ENCODE data around the gene HLCS. TPM values are rescaled to one million over a fixed set of nuclear protein-coding genes. Genes with fewer than 3 reads are reported as not detected.
"Not testable (repeated sequence)": the region's sequence is repeated elsewhere in the genome, so short reads cannot be mapped to it uniquely, and the experiment has no call there.

HLCS gene
- total RNA-seq, 1 donor from 2014 or later = 25.0 TPM

DNA sequence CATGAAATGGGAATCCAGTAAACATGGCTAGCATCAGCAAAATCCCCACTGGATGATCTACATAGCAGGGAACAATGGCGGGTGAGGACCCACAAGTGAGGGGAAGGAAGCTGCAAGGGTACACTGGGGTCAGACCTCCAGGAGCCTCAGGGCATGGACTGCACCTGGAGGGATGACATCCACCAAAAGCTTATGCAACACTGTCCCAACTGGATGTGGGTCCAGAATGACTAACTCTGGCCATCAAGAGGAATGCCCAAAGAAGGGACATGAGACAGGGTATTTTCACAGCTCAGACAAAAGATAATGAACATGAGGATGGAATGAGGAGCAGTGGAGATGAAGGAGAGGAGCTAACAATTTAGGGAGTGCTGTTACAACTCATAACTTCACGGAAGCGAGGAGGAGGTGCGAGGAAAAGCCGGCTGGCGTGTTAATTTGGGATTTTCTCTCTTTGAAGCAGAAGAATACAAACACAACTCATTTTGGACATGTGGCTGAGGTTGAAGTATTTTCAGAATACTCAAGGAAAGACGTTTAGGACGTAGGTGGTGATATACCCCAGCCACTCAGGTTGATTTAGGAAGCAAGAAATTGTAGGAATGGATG is 5.7 kb downstream of the HLCS start:
- H3K9me3 Mint-ChIP-seq = no peaks in the 10 kb centered on the region
- no peak overlapping the region for H3K27ac Mint-ChIP-seq
- H3K4me1 Mint-ChIP-seq = peaks cover 13% of the 10 kb centered on the region
- H3K36me3 Mint-ChIP-seq = peaks cover 4% of the 10 kb centered on the region
- Histone ChIP-seq H3K79me2 (ENCODE audit: low read depth) (no peaks in the 10 kb centered on the region), H3K4me3 (no peak overlapping the region), H3K27me3 (no peaks in the 10 kb centered on the region), H3K36me3 (no peaks in the 10 kb centered on the region), H3K9me3 (ENCODE audit: low read depth) (no peaks in the 10 kb centered on the region), H3F3A (ENCODE audit: low read depth) (peaks cover 9% of the 10 kb centered on the region), H4K20me1 (ENCODE audit: low read depth) (no peaks in the 10 kb centered on the region), H2AFZ (replicated peaks) (no peak overlapping the region), H3K4me2 (no peak overlapping the region), H3K27ac (no peak overlapping the region), H3K4me1 (no peaks in the 10 kb centered on the region), H3K9ac (no peak overlapping the region)
- no peak for DNase-seq (ENCODE audit: low spot score)
- peaks cover 7% of the 10 kb centered on the region for H3K27me3 Mint-ChIP-seq (ENCODE audit: insufficient read depth, low read depth)
- TF ChIP-seq EZH2phosphoT487 (IDR thresholded peaks at IDR 0.05) (no peak), EZH2 (IDR thresholded peaks at IDR 0.05) (no peak)
- TF ChIP-seq, protein P1, sequence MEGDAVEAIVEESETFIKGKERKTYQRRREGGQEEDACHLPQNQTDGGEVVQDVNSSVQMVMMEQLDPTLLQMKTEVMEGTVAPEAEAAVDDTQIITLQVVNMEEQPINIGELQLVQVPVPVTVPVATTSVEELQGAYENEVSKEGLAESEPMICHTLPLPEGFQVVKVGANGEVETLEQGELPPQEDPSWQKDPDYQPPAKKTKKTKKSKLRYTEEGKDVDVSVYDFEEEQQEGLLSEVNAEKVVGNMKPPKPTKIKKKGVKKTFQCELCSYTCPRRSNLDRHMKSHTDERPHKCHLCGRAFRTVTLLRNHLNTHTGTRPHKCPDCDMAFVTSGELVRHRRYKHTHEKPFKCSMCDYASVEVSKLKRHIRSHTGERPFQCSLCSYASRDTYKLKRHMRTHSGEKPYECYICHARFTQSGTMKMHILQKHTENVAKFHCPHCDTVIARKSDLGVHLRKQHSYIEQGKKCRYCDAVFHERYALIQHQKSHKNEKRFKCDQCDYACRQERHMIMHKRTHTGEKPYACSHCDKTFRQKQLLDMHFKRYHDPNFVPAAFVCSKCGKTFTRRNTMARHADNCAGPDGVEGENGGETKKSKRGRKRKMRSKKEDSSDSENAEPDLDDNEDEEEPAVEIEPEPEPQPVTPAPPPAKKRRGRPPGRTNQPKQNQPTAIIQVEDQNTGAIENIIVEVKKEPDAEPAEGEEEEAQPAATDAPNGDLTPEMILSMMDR (IDR thresholded peaks at IDR 0.05) = no peak
- no peak overlapping the region for H3K4me3 Mint-ChIP-seq

DNA sequence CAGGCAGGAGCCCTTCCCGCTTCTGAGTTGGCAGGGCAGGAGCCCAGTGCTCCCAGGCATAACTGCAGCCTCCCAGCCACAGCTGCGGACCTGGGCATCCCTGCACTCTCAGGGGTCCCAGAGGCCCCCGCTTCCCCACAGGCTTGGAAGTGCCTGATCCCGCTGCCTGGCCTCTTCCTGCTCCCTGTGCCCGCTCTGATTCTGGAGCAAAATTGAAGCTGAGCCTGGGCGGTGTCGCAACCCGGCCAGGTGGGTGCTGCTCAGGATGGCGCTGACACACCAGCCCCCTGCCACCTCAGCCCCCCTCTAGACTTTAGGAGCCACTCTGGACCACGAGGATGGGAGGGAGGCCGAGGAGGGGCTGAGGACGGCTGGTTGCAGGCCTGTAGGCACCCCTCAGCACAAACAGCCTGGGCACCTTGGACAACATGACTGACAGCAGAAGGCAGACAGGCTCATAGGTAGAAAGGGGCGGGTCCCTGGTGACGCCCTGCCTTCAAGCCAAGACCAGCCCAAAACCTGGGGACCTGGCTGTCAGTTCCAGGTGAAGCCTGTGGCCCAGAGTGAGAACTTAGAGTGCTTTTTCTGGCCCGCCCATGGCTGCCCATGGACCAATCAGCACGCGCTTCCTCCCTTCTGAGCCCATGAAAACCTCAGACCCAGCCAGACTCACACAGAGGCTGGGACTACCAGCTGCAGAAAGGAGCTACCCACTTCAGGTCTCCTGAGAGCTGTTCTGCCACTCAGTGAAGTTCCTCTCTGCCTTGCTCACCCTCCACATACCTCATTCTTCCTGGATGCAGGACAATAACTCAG is 7.2 kb downstream of the HLCS start:
- Histone ChIP-seq H3K4me3 (no peak overlapping the region), H3K36me3 (no peaks in the 10 kb centered on the region), H4K20me1 (ENCODE audit: low read depth) (no peaks in the 10 kb centered on the region), H3K4me1 (no peaks in the 10 kb centered on the region), H3K9me3 (ENCODE audit: low read depth) (no peaks in the 10 kb centered on the region), H2AFZ (replicated peaks) (no peak overlapping the region), H3K27me3 (no peaks in the 10 kb centered on the region), H3F3A (ENCODE audit: low read depth) (no peaks in the 10 kb centered on the region), H3K79me2 (ENCODE audit: low read depth) (no peaks in the 10 kb centered on the region), H3K9ac (no peak overlapping the region), H3K27ac (no peak overlapping the region), H3K4me2 (no peak overlapping the region)
- Mint-ChIP-seq H3K27me3 (ENCODE audit: insufficient read depth, low read depth) (peaks cover 5% of the 10 kb centered on the region), H3K4me3 (no peak overlapping the region), H3K9me3 (no peaks in the 10 kb centered on the region), H3K4me1 (peaks cover 3% of the 10 kb centered on the region), H3K36me3 (peaks cover 4% of the 10 kb centered on the region), H3K27ac (no peak overlapping the region)
- TF ChIP-seq EZH2phosphoT487 (IDR thresholded peaks at IDR 0.05) = no peak
- TF ChIP-seq, protein P1 (IDR thresholded peaks at IDR 0.05) = no peak
- TF ChIP-seq EZH2 (IDR thresholded peaks at IDR 0.05) = no peak
- DNase-seq (ENCODE audit: low spot score) = no peak

DNA sequence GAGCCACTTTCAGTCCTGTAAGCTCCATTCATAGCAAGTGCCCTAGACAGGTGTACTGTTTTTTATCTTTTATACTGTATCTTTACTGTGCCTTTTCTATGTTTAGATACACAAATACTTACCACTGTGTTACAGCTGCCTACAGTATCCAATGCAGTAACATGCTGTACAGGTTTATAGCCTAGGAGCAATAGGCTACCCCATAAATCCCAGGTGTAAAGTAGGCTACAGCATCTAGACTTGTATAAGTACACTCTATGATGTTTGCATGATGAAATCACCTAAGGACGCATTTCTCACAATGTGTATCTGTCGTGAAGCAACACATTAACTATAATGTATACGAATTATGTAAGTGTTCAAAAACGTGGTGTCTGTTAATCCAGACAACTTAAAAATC is 10.7 kb downstream of the HLCS start:
- no peak for DNase-seq (ENCODE audit: low spot score)
- H3K4me3 Mint-ChIP-seq = no peak overlapping the region
- H3F3A ChIP-seq (ENCODE audit: low read depth) = no peaks in the 10 kb centered on the region
- no peaks in the 10 kb centered on the region for H3K79me2 ChIP-seq (ENCODE audit: low read depth)
- H3K36me3 ChIP-seq = no peaks in the 10 kb centered on the region
- no peak overlapping the region for H2AFZ ChIP-seq (replicated peaks)
- no peaks in the 10 kb centered on the region for H3K27me3 ChIP-seq
- H3K9ac ChIP-seq = no peak overlapping the region
- TF ChIP-seq, protein P1 (IDR thresholded peaks at IDR 0.05) = no peak
- no peak for TF ChIP-seq EZH2phosphoT487 (IDR thresholded peaks at IDR 0.05)
- no peak for TF ChIP-seq EZH2 (IDR thresholded peaks at IDR 0.05)
- no peaks in the 10 kb centered on the region for H3K9me3 ChIP-seq (ENCODE audit: low read depth)
- peaks cover 4% of the 10 kb centered on the region for H3K36me3 Mint-ChIP-seq
- H3K4me1 Mint-ChIP-seq = peaks cover 3% of the 10 kb centered on the region
- H3K27ac Mint-ChIP-seq = no peak overlapping the region
- peaks cover 5% of the 10 kb centered on the region for H3K27me3 Mint-ChIP-seq (ENCODE audit: insufficient read depth, low read depth)
- no peak overlapping the region for H3K27ac ChIP-seq
- no peak overlapping the region for H3K4me2 ChIP-seq
- H4K20me1 ChIP-seq (ENCODE audit: low read depth) = no peaks in the 10 kb centered on the region
- no peaks in the 10 kb centered on the region for H3K4me1 ChIP-seq
- no peak overlapping the region for H3K4me3 ChIP-seq
- H3K9me3 Mint-ChIP-seq = no peaks in the 10 kb centered on the region

DNA sequence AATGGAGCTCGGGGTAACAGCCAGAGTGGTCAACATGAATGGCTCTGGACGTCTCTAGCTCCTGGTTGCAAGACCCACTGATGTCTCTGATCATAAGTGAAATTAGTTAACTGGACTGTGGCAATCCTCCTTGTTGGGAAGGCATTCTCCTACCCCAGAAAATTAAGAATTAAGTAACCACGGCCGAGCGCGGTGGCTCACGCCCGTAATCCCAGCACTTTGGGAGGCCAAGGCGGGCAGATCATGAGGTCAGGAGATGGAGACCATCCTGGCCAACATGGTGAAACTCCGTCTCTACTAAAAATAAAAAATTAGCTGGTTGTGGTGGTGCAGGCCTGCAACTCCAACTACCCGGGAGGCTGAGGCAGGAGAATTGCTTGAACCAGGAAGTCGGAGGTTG is 14.1 kb downstream of the HLCS start:
- not testable (repeated sequence) for H3K9me3 Mint-ChIP-seq, H3K27ac ChIP-seq, H3K4me3 Mint-ChIP-seq

More for the DNA sequence above, 14.1 kb downstream of the HLCS start:
- H3K79me2 ChIP-seq (ENCODE audit: low read depth); H3K4me1 Mint-ChIP-seq; H4K20me1 ChIP-seq (ENCODE audit: low read depth); H3K4me1 ChIP-seq; H3K27me3 ChIP-seq; H2AFZ ChIP-seq (replicated peaks); H3F3A ChIP-seq (ENCODE audit: low read depth); H3K4me3 ChIP-seq; H3K27me3 Mint-ChIP-seq (ENCODE audit: insufficient read depth, low read depth); DNase-seq (ENCODE audit: low spot score); H3K9ac ChIP-seq; H3K27ac Mint-ChIP-seq; H3K4me2 ChIP-seq; H3K36me3 ChIP-seq; H3K9me3 ChIP-seq (ENCODE audit: low read depth): not testable (repeated sequence)
- H3K36me3 Mint-ChIP-seq = peaks cover 13% of the 10 kb centered on the region
